ENCODE data around the gene FBXO33.

The FBXO33 gene

DNA sequence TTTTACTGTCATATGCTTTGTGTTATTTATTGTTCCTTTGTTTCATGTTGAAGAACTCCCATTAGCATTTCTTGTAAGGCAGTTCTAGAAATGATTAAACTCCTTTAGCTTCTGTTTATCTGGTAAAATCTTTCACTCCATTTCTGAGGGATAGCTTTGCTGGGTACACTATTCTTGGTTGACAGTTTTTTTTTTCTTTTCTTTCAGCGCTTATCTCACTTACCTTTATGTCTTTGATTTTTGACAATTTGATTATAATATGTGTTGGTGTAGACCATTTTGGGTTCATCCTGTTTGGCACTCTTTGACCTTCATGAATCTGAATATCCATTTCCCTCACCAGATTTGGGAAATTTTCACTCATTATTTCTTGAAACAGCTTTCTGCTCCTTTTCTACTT lies 16.2 kb downstream of the FBXO33 start:
- H3K9ac ChIP-seq (ENCODE audit: low read depth, low read length, poor library complexity, severe bottlenecking), result no peak overlapping the region
- peaks cover 25% of the 10 kb centered on the region; the same call in 1 of the 2 replicates for H3K79me2 ChIP-seq (ENCODE audit: insufficient read depth, low read length)
- peaks cover 13% of the 10 kb centered on the region; the same call in 1 of the 2 replicates for H3K9me3 ChIP-seq (ENCODE audit: insufficient read depth, low read depth, low read length)
- no peaks in the 10 kb centered on the region for H3K9me2 ChIP-seq (replicated peaks; ENCODE audit: low read depth, low read length)
- peaks cover 8% of the 10 kb centered on the region for H3K36me3 ChIP-seq (ENCODE audit: insufficient read depth, low read length)
- H4K20me1 ChIP-seq (ENCODE audit: insufficient read depth, low read length, poor library complexity, severe bottlenecking), result no peaks in the 10 kb centered on the region
- H2AFZ ChIP-seq (ENCODE audit: low read length), result no peak overlapping the region
- no peaks in the 10 kb centered on the region for H3K27me3 ChIP-seq (ENCODE audit: insufficient read depth, low read length, poor library complexity, severe bottlenecking)
- H3K4me2 ChIP-seq (ENCODE audit: low read depth, low read length, poor library complexity, severe bottlenecking), result no peak overlapping the region
- no peaks in the 10 kb centered on the region for H3F3A ChIP-seq (ENCODE audit: low read depth)
- TF ChIP-seq EZH2phosphoT487 (IDR thresholded peaks at IDR 0.05; ENCODE audit: borderline replicate concordance), result no peak
- no peak for TF ChIP-seq CTCF (conservative IDR thresholded peaks at IDR 0.05; ENCODE audit: low read length)
- H3K4me3 ChIP-seq (ENCODE audit: low read length, poor library complexity, severe bottlenecking), result no peak overlapping the region
- H3K4me1 ChIP-seq (ENCODE audit: insufficient read depth, low read length, poor library complexity, severe bottlenecking), result no peaks in the 10 kb centered on the region

- Histone ChIP-seq H3K9me3 (ENCODE audit: insufficient read depth, low read depth, low read length) (no peaks in the 10 kb centered on the region), H3K9me2 (replicated peaks; ENCODE audit: low read depth, low read length) (no peaks in the 10 kb centered on the region), H2AFZ (ENCODE audit: low read length) (no peak overlapping the region), H3K4me2 (ENCODE audit: low read depth, low read length, poor library complexity, severe bottlenecking) (no peak overlapping the region), H3K4me1 (ENCODE audit: insufficient read depth, low read length, poor library complexity, severe bottlenecking) (no peaks in the 10 kb centered on the region), H4K20me1 (ENCODE audit: insufficient read depth, low read length, poor library complexity, severe bottlenecking) (peaks cover 3% of the 10 kb centered on the region), H3F3A (ENCODE audit: low read depth) (no peaks in the 10 kb centered on the region), H3K36me3 (ENCODE audit: insufficient read depth, low read length) (no peaks in the 10 kb centered on the region), H3K27me3 (ENCODE audit: insufficient read depth, low read length, poor library complexity, severe bottlenecking) (no peaks in the 10 kb centered on the region), H3K79me2 (ENCODE audit: insufficient read depth, low read length) (peaks cover 4% of the 10 kb centered on the region; the same call in 1 of the 2 replicates), H3K9ac (ENCODE audit: low read depth, low read length, poor library complexity, severe bottlenecking) (no peak overlapping the region), H3K4me3 (ENCODE audit: low read length, poor library complexity, severe bottlenecking) (no peak overlapping the region)
- TF ChIP-seq CTCF (conservative IDR thresholded peaks at IDR 0.05; ENCODE audit: low read length), result no peak
- no peak for TF ChIP-seq EZH2phosphoT487 (IDR thresholded peaks at IDR 0.05; ENCODE audit: borderline replicate concordance)
These were observed 25.7 kb downstream of the FBXO33 start for GRCh38 chr14:39406560-39406959.

DNA sequence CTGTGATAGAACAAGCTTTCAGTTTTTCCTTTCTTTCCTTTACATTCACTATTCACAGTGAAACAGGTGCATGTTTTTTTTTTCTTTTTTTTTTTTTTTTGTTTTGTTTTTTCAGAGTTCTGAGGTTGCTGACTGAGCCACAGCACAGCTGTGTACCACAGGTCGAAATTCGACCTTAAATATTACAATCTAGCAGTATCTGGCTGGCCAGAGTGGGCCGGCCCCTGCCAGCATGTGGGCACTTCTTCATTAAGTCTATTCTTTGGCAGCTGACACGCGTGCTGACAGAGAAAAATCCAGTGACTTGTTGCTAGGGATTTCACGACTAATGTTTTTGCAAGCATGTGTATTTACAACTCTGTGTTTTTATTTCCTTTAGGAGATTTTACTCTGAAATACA lies 33.9 kb downstream of the FBXO33 start:
- Histone ChIP-seq H2AFZ (ENCODE audit: low read length) (no peak overlapping the region), H3F3A (ENCODE audit: low read depth) (no peaks in the 10 kb centered on the region), H3K27me3 (ENCODE audit: insufficient read depth, low read length, poor library complexity, severe bottlenecking) (no peaks in the 10 kb centered on the region), H3K79me2 (ENCODE audit: insufficient read depth, low read length) (no peaks in the 10 kb centered on the region), H3K4me2 (ENCODE audit: low read depth, low read length, poor library complexity, severe bottlenecking) (no peak overlapping the region), H3K9ac (ENCODE audit: low read depth, low read length, poor library complexity, severe bottlenecking) (no peak overlapping the region), H3K9me3 (ENCODE audit: insufficient read depth, low read depth, low read length) (no peaks in the 10 kb centered on the region), H3K4me1 (ENCODE audit: insufficient read depth, low read length, poor library complexity, severe bottlenecking) (no peaks in the 10 kb centered on the region), H3K9me2 (replicated peaks; ENCODE audit: low read depth, low read length) (no peaks in the 10 kb centered on the region), H4K20me1 (ENCODE audit: insufficient read depth, low read length, poor library complexity, severe bottlenecking) (peaks cover 3% of the 10 kb centered on the region), H3K36me3 (ENCODE audit: insufficient read depth, low read length) (peaks cover 30% of the 10 kb centered on the region; the same call in 1 of the 2 replicates), H3K4me3 (ENCODE audit: low read length, poor library complexity, severe bottlenecking) (no peak overlapping the region)
- no peak for TF ChIP-seq CTCF (conservative IDR thresholded peaks at IDR 0.05; ENCODE audit: low read length)
- TF ChIP-seq EZH2phosphoT487 (IDR thresholded peaks at IDR 0.05; ENCODE audit: borderline replicate concordance), result no peak

All from Loucy (cell line).